ACHN (cell line): ENCODE measurements around the gene RGR.
A peak's percentile ranks its signal among the peaks of the same experiment; 100 is the strongest.

Experiments used
- DNase-seq: peaks from one replicate; pipeline ENCODE4 v3.0.0-alpha.2; 2015
- in situ Hi-C: cut with HindIII; loops from 2 replicates; pipeline ENCODE4 v1.10.0; 2017; ENCODE audit warnings: low sequenced_read_pairs, low pct_ligation_motif_present, low pct_unique_long_range_greater_than_20kb

The RGR gene

GRCh38 chr10:84286695-84287094 lies 41.8 kb downstream of the RGR start:
- no peak for DNase-seq
- in situ Hi-C loops: no loop called here

GRCh38 chr10:84288151-84288550 lies 43.3 kb downstream of the RGR start:
- no peak for DNase-seq
- in situ Hi-C loops: no loop called here

- in situ Hi-C loops: no loop called here
- no peak for DNase-seq
Observed at GRCh38 chr10:84289521-84290200, 44.8 kb downstream of the RGR start.

- no peak for DNase-seq
- in situ Hi-C loops: no loop called here
Observed at GRCh38 chr10:84290235-84290634, 45.4 kb downstream of the RGR start.

- DNase-seq: peak; percentile 78
- in situ Hi-C loops: no loop called here
Observed at GRCh38 chr10:84291384-84291783, 46.5 kb downstream of the RGR start.

- no peak for DNase-seq
- in situ Hi-C loops: no loop called here
Observed at GRCh38 chr10:84292502-84292901, 47.6 kb downstream of the RGR start.

- no peak for DNase-seq
- in situ Hi-C loops: no loop called here
Observed at GRCh38 chr10:84293171-84293570, 48.3 kb downstream of the RGR start.

- DNase-seq: no peak
Observed at GRCh38 chr10:84293574-84294016, 48.7 kb downstream of the RGR start.

GRCh38 chr10:84294766-84295447 lies 50.1 kb downstream of the RGR start:
- in situ Hi-C loops: no loop called here
- DNase-seq: no peak

More at GRCh38 chr10:84293574-84294016, 48.7 kb downstream of the RGR start:
- in situ Hi-C loops: no loop called here

GRCh38 chr10:84296091-84296981 lies 51.5 kb downstream of the RGR start:
- in situ Hi-C loops: no loop called here
- no peak for DNase-seq

GRCh38 chr10:84298057-84298456 lies 53.2 kb downstream of the RGR start:
- in situ Hi-C loops: no loop called here
- no peak for DNase-seq

- DNase-seq: no peak
- in situ Hi-C loops: no loop called here
Observed at GRCh38 chr10:84302223-84302622, 57.4 kb downstream of the RGR start.

GRCh38 chr10:84306751-84307384 lies 62.0 kb downstream of the RGR start:
- in situ Hi-C loops: no loop called here
- no peak for DNase-seq

GRCh38 chr10:84308021-84308420 lies 63.2 kb downstream of the RGR start:
- peak; percentile 27 for DNase-seq
- in situ Hi-C loops: no loop called here

GRCh38 chr10:84308481-84309304 lies 63.8 kb downstream of the RGR start:
- peak; percentile 83 for DNase-seq
- in situ Hi-C loops: no loop called here
